Cardiac muscle cell (in vitro differentiated cells and primary cell): ENCODE data around the gene PRSS23. TPM values are rescaled to one million over a fixed set of nuclear protein-coding genes. Genes with fewer than 3 reads are reported as not detected.

Experiments
- DNase-seq, 2 donors: peaks; one replicate each; pipeline versions ENCODE4 v3.0.0 to v3.0.0-alpha.2; 2010 to 2017; ENCODE audit warnings: low read depth in 1 of 2, low spot score in 1 of 2
- H3K27ac ChIP-seq: fragments of 200-600 bp; sonication (generic); 2 replicates; pipeline ENCODE4 v1.5.1; 2016
- H3K27me3 ChIP-seq: fragments of 200-600 bp; sonication (generic); 2 replicates; pipeline ENCODE4 v1.6.0; 2016; ENCODE audit warnings: control low read depth
- H3K36me3 ChIP-seq: fragments of 200-600 bp; sonication (generic); 2 replicates; pipeline ENCODE4 v1.5.1; 2016; ENCODE audit warnings: control low read depth
- H3K4me1 ChIP-seq: fragments of 200-600 bp; sonication (generic); 2 replicates; pipeline ENCODE4 v1.8.1; 2017; ENCODE audit warnings: low read depth, mild to moderate bottlenecking, mixed run types
- H3K4me3 ChIP-seq: fragments of 200-600 bp; sonication (generic); 2 replicates; pipeline ENCODE4 v1.5.1; 2016; ENCODE audit warnings: mild to moderate bottlenecking
- H3K9me3 ChIP-seq: fragments of 200-600 bp; sonication (generic); 2 replicates; pipeline ENCODE4 v1.5.1; 2017; ENCODE audit warnings: low read depth, mild to moderate bottlenecking, control low read depth
- CTCF ChIP-seq: IDR thresholded peaks from 2 replicates; pipeline ENCODE4 v1.5.1; 2012; ENCODE audit warnings: low read depth, mild to moderate bottlenecking, low read length
- polyA plus RNA-seq: library from polyadenylated mRNA; unstranded; fragments of >200 nt; fragmentation: Nextera tagmentation; extraction: Ambion mirVana; gene quantifications from 2 replicates; pipeline ENCODE4 v1.2.1, GENCODE V29; 2016
- total RNA-seq: library from RNA; depleted of rRNA; stranded (reverse); fragments of >200 nt; gene quantifications from 2 replicates; pipeline ENCODE4 v1.2.3, GENCODE V29; 2016

Gene PRSS23
- total and polyA plus RNA-seq, 2 experiments from 2014 or later = 39.6 to 107 TPM

- H3K36me3 ChIP-seq = no peaks in the 10 kb centered on the region
- H3K9me3 ChIP-seq = no peaks in the 10 kb centered on the region
- peaks cover 23% of the 10 kb centered on the region for H3K4me1 ChIP-seq
- no peak overlapping the region for H3K4me3 ChIP-seq
- DNase-seq = peak in 1 of 2 donors; percentile 76
- no peaks in the 10 kb centered on the region for H3K27me3 ChIP-seq
- TF ChIP-seq CTCF = no peak
- H3K27ac ChIP-seq = no peak overlapping the region
These were observed 4.4 kb upstream of the PRSS23 start for GRCh38 chr11:86795949-86796348.

- peaks cover 26% of the 10 kb centered on the region for H3K4me1 ChIP-seq
- no peak for TF ChIP-seq CTCF
- no peaks in the 10 kb centered on the region for H3K9me3 ChIP-seq
- H3K36me3 ChIP-seq = no peaks in the 10 kb centered on the region
- H3K27me3 ChIP-seq = no peaks in the 10 kb centered on the region
- H3K27ac ChIP-seq = no peak overlapping the region
- H3K4me3 ChIP-seq = no peak overlapping the region
- DNase-seq = no peak
These were observed 3.2 kb upstream of the PRSS23 start for GRCh38 chr11:86797133-86797532.

GRCh38 chr11:86798988-86799387 is 1.4 kb upstream of the PRSS23 start:
- no peak for TF ChIP-seq CTCF
- peak overlapping the region; percentile 38 for H3K27ac ChIP-seq
- no peaks in the 10 kb centered on the region for H3K36me3 ChIP-seq

GRCh38 chr11:86799680-86800075 is 664 bp upstream of the PRSS23 start:
- Histone ChIP-seq H3K27me3 (no peaks in the 10 kb centered on the region), H3K36me3 (no peaks in the 10 kb centered on the region), H3K4me3 (peak overlapping the region; percentile 79), H3K4me1 (peaks cover 24% of the 10 kb centered on the region), H3K9me3 (no peaks in the 10 kb centered on the region), H3K27ac (peak overlapping the region; percentile 69)
- peak; percentile 17 for TF ChIP-seq CTCF
- DNase-seq = peak in 1 of 2 donors; percentile 41

More at GRCh38 chr11:86798988-86799387, 1.4 kb upstream of the PRSS23 start:
- Histone ChIP-seq H3K4me3 (no peak overlapping the region), H3K27me3 (no peaks in the 10 kb centered on the region), H3K9me3 (no peaks in the 10 kb centered on the region), H3K4me1 (peaks cover 24% of the 10 kb centered on the region)
- DNase-seq = peak in 1 of 2 donors; percentile 87

- H3K27ac ChIP-seq = no peak overlapping the region
- no peak for TF ChIP-seq CTCF
- H3K36me3 ChIP-seq = no peaks in the 10 kb centered on the region
- H3K4me3 ChIP-seq = peak overlapping the region; percentile 79
- no peak for DNase-seq
- H3K27me3 ChIP-seq = no peaks in the 10 kb centered on the region
- H3K9me3 ChIP-seq = no peaks in the 10 kb centered on the region
- peaks cover 24% of the 10 kb centered on the region for H3K4me1 ChIP-seq
These were observed 574 bp downstream of the PRSS23 start for GRCh38 chr11:86800960-86801272.

- Histone ChIP-seq H3K4me3 (peak overlapping the region; percentile 79), H3K36me3 (no peaks in the 10 kb centered on the region), H3K27me3 (no peaks in the 10 kb centered on the region), H3K4me1 (peaks cover 24% of the 10 kb centered on the region), H3K27ac (no peak overlapping the region), H3K9me3 (no peaks in the 10 kb centered on the region)
- TF ChIP-seq CTCF = no peak
- DNase-seq = no peak
These were observed 1.0 kb downstream of the PRSS23 start for GRCh38 chr11:86801364-86801763.
